Uterus (tissue), 2 donors: ENCODE measurements around the gene SART1.

Experiments
- CTCF ChIP-seq, 4 experiments: fragments of 200-600 bp in 2 of 4; fragments of 450-650 bp in 2 of 4; sonication (generic) in 2 of 4; IDR thresholded peaks; one replicate each; pipeline ENCODE4 v1.5.1; 2016 to 2019; ENCODE audit warnings: antibody characterized with exemption in 4 of 4, mild to moderate bottlenecking in 2 of 4, moderate library complexity in 1 of 4
- POLR2A ChIP-seq, 2 donors: fragments of 450-650 bp; IDR thresholded peaks; one replicate each; pipeline ENCODE4 v1.6.1; 2016; ENCODE audit warnings: antibody characterized with exemption in 2 of 2, mild to moderate bottlenecking in 1 of 2, moderate library complexity in 1 of 2

- TF ChIP-seq POLR2A (IDR thresholded peaks at IDR 0.05) (no peak), CTCF (IDR thresholded peaks at IDR 0.05) (no peak)
Observed at GRCh38 chr11:65919573-65920371, 41.8 kb upstream of the SART1 start.
